ENCODE measurements around the gene GALNS. TPM values are rescaled to one million over a fixed set of nuclear protein-coding genes. Genes with fewer than 3 reads are reported as not detected.
"Not testable (repeated sequence)": the region's sequence is repeated elsewhere in the genome, so short reads cannot be mapped to it uniquely, and the experiment has no call there.

Gene GALNS
- total RNA-seq, 1 experiment from 2014 or later = 20.8 TPM

GRCh38 chr16:88803264-88803987 is 53.3 kb downstream of the GALNS start, which contains the start of gene CDT1:
Gene CDT1 (plus strand): TSS chr16:88803789. CDS start chr16:88803832, 43 bp downstream.
- in situ Hi-C loops (cut with HindIII; ENCODE audit: low pct_unique_long_range_greater_than_20kb, low sequenced_read_pairs) = no loop called here
- peak; percentile 79 for DNase-seq (ENCODE audit: low read depth)

- in situ Hi-C loops (cut with HindIII; ENCODE audit: low pct_unique_long_range_greater_than_20kb, low sequenced_read_pairs) = no loop called here
- no peak for DNase-seq (ENCODE audit: low read depth)
These were observed 56.5 kb downstream of the GALNS start for GRCh38 chr16:88800277-88800592.

- no peak for DNase-seq (ENCODE audit: low read depth)
- in situ Hi-C loops (cut with HindIII; ENCODE audit: low pct_unique_long_range_greater_than_20kb, low sequenced_read_pairs) = no loop called here
These were observed 57.0 kb downstream of the GALNS start for GRCh38 chr16:88799569-88800276.

DNA sequence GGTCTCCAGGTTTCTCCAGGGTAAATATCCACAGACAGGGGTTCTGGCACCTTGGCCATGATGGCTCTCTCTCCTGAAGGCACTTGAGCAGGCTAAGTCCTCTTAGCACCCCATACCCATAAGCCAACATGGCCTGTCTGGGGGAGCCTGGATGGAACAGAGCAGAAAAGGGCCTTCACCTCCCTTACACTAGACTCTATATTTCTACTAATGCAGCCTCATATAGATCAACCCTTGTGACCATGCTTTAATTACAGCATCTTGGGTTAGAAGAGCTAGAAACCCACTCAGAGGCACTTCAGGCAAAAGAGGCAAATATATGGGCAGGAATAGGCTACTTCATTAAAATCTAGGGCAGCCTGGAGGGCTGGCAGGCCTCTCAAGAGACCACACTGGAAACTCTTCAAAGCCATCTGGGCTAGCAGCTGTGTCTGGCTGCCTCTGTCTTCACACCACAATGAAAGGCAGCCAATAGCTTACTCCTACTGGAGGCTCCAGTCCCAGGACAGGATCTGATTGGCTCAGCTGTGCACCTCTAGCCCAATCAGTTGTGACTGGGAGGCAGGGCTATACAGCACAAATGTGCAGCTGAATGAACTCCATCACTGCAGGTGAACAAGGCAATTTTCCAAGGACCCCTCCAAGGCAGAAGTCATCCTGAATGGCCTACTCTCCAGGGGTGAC is 57.8 kb downstream of the GALNS start:
- DNase-seq (ENCODE audit: low read depth) = no peak
- in situ Hi-C loops (cut with HindIII; ENCODE audit: low pct_unique_long_range_greater_than_20kb, low sequenced_read_pairs) = no loop called here

DNA sequence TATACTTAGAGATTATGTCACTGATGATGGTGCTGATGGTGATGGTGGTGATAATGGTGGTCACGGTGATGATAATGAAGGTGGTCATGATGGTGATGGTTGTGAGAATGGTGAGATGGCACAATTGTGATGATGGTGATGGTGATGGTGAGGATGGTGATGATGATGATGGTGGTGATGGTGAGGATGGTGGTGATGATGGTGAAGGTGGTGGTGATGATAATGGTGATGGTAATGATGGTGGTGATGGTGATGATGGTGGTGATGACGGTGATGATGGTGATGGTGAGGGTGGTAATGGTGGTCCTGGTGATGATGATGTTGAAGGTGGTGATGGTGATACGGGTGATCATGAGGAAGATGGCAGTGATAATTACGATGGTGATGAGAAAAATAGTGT is 58.7 kb downstream of the GALNS start:
- DNase-seq (ENCODE audit: low read depth) = no peak
- in situ Hi-C loops (cut with HindIII; ENCODE audit: low pct_unique_long_range_greater_than_20kb, low sequenced_read_pairs) = no loop called here

DNA sequence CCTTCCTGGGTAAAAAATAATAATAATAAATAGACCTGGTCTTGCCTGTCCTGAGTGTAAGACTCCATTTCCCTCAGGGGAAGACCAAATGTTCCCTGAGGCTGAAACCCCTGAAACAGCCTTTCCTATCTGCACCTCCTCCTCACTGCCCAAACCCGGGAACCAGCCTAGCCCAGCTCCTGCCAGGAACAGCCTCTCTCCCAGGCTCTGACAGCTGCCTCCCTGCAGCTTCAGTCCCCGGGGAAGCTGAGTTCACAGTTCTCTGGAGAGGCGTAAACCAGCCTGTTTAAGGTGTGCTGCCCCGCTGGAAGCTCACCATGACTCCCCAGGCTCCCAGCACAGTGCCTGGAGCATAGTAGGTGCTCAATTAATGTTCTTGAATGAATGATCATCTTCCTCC is 60.5 kb downstream of the GALNS start:
- DNase-seq (ENCODE audit: low read depth) = no peak
- in situ Hi-C loops (cut with HindIII; ENCODE audit: low pct_unique_long_range_greater_than_20kb, low sequenced_read_pairs) = no loop called here

GRCh38 chr16:88793251-88793954 is 63.3 kb downstream of the GALNS start:
- no peak for DNase-seq (ENCODE audit: low read depth)
- in situ Hi-C loops (cut with HindIII; ENCODE audit: low pct_unique_long_range_greater_than_20kb, low sequenced_read_pairs) = no loop called here

DNA sequence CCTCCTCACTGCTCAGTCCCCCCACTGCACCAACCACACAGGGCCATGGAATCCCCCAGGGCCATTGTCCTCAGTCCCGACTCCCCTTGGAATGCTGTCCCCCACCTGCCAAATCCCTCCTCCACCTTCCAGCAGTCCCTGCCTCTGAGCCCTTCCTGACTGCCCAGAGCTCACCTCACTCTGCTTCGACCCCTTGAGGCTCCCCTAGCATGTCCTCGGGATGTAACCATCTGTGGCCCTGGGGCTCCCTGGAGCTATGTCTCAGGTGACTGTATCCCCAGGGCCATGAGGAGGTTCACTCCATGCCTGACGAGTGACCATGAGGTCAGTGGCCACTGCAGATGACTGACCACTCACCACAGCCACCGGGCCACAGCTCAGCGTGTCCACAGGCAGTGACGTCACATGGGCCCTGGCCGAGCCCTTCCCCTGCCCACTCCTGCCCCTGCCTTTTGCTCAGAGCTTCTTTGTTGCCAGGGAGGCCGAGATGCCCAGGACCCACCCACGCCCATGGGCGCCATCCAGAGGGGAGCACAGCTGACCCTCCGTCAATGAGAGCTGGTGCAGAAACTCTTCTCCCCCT is 64.0 kb downstream of the GALNS start:
- in situ Hi-C loops (cut with HindIII; ENCODE audit: low pct_unique_long_range_greater_than_20kb, low sequenced_read_pairs) = no loop called here

DNA sequence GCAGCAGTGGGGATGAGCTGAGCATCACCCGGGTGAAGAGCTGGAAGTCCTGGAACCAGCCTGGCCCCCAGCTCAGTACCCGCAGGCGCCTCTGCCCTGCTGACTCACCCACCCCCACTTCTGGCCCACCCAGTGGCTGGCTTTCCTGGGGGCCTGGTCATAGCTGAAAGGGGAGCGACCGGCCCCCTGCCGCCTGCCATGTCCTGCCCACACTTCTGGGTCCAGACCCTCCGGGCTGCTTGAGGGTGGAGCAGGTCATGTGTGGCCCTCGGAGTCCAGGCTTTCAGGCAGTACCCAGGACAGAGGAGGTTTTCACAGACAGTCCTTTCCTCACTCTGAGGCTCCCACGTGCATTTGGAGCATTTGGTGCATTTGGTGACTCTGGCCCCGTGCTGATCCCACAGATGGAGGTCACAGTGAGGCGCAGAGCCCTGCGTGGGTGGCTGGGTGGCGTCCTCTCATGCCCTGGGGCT is 64.6 kb downstream of the GALNS start:
- no peak for DNase-seq (ENCODE audit: low read depth)
- in situ Hi-C loops (cut with HindIII; ENCODE audit: low pct_unique_long_range_greater_than_20kb, low sequenced_read_pairs) = no loop called here

More for the DNA sequence above, 64.0 kb downstream of the GALNS start:
- DNase-seq (ENCODE audit: low read depth) = no peak

DNA sequence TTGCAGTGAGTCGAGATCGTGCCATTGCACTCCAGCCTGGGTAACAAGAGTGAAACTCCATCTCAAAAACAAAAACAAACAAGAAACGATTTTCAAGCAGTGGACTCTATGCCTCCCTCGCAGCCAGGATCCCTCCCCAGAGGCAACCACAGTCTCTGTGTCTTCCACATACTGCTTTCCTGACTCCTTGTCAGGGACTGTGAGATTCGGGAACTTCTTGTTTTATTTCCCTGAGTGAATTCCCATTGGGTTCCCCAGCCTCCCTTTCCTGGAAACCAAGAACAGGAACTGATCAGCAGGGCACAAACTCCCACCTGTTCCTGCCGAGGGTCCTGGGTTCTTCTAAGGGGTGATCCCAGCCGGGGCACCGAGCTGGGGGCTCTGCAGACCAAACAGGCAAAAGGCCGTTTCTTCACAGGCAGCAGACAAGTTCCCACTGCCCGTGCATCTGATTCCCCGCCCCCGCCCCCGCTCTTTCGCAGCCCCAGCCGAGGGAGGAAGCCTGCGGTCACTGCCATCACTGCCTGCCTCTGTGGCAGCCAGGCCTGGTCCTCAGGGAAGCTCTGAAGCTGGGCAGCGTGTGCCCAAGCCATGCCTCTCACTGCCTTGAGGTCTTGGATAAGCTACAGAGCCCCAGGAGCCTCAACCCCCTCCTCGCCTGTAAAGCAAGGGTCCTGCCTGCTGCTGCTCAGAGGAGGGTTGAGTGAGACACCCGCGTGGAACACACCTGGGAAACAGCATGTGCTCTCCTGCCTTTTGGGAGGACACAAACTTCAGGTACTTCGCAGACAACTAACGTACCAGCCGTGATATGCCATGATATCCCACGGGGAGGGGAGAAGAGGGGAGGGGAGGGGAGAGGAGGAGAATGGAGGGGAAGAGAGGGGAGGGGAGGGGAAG is 66.2 kb downstream of the GALNS start:
- DNase-seq (ENCODE audit: low read depth) = no peak

GRCh38 chr16:88789594-88789993 is 67.2 kb downstream of the GALNS start:
- DNase-seq (ENCODE audit: low read depth) = no peak
- in situ Hi-C loops (cut with HindIII; ENCODE audit: low pct_unique_long_range_greater_than_20kb, low sequenced_read_pairs) = no loop called here

More for the DNA sequence above, 66.2 kb downstream of the GALNS start:
- in situ Hi-C loops (cut with HindIII; ENCODE audit: low pct_unique_long_range_greater_than_20kb, low sequenced_read_pairs) = no loop called here

DNA sequence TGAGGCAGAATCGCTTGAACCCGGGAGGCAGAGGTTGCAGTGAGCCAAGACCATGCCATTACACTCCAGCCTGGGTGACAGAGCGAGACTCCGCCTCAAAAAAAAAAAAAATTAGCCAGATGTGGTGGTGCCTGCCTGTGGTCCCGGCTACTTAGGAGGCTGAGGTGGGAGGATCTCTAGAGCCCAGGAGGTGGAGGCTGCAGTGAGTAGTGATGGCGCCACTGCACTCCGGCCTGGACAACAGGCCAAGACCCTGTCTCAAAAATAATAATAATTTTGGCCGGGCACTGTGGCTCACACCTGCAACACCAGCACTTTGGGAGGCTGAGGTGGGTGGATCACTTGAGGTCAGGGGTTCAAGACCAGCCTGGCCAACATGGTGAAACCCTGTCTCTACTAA is 68.0 kb downstream of the GALNS start:
- DNase-seq (ENCODE audit: low read depth); in situ Hi-C loops (cut with HindIII; ENCODE audit: low pct_unique_long_range_greater_than_20kb, low sequenced_read_pairs): not testable (repeated sequence)

- no peak for DNase-seq (ENCODE audit: low read depth)
- in situ Hi-C loops (cut with HindIII; ENCODE audit: low pct_unique_long_range_greater_than_20kb, low sequenced_read_pairs) = no loop called here
These were observed 69.0 kb downstream of the GALNS start for GRCh38 chr16:88787579-88788314.

DNA sequence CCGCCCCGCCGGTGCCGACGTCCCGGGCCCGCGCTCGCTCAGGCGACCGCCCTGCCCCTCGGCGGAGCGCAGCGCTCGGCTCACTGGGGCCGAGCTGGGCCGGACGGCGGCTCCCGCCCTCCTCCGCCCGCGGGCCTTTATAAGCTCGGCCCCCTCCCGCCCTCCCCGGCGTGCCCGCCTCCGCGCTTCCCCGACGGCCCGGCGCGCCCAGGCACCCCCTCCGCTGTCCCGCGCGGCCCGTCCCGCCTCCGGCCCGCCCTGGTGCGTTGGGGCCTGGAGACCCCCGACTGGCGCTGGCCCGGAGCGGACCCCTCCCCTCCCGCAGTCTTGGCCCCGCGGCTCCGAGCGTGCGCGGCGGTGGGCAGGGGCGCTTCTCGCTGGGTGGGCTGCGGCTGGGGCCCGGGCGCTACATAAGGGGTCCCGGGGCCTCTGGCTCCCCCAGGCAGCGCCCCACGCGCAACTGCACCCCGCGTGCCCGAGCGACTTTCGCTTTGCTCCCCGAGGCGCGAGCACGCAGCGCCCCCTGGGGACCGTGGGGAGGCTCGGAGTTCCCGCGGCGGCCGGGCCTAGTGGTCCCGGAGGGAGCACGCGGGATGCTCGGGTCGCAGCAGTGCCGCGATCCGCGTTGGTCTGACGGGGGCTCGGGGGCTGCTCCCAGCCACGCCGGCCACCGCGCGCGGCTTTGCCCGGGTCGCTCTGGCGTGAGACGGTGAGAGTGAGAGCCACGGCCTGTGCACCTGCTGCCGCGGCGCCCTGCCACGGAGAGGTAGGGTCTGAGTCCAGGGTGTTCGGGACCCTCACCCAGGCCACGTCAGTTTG is 71.4 kb downstream of the GALNS start, which contains the start of gene PIEZO1:
Gene PIEZO1 (minus strand): TSS at position 115 of the 819 bp plus-strand sequence. CDS start 256 bp downstream, outside the sequence.
- peak; percentile 51 for DNase-seq (ENCODE audit: low read depth)
- in situ Hi-C loops (cut with HindIII; ENCODE audit: low pct_unique_long_range_greater_than_20kb, low sequenced_read_pairs) = no loop called here

GRCh38 chr16:88784856-88785105 is 72.0 kb downstream of the GALNS start:
- peak; percentile 52 for DNase-seq (ENCODE audit: low read depth)
- in situ Hi-C loops (cut with HindIII; ENCODE audit: low pct_unique_long_range_greater_than_20kb, low sequenced_read_pairs) = no loop called here
